Measurements from ENCODE around the gene HTR2B. TPM values are rescaled to one million over a fixed set of nuclear protein-coding genes. Genes with fewer than 3 reads are reported as not detected.
A peak's percentile ranks its signal among the peaks of the same experiment; 100 is the strongest.
"Not testable (repeated sequence)": the region's sequence is repeated elsewhere in the genome, so short reads cannot be mapped to it uniquely, and the experiment has no call there.

HTR2B gene
- total RNA-seq, 8 experiments from 2014 or later: 0.27 to 3.4 (median 0.42) TPM

DNA sequence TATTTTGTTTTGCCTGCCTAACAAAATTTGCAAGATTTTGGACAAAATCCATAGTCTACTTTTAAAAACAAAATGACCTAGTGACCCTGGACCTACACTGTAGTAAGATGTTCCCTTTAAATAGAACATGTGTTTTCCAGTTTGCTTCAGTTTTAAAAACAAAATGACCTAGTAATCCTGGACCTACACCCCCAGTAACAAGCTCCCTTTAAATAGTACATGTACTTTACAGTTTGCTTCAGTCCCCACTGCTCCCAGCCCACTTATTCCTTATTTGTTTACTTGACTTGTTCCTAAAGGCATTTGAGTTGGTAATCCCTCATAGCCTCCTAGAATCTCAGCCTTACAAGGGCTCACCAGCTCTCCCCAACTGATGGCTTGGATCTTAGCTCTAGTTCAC is 34.5 kb upstream of the HTR2B start:
- no peaks in the 10 kb centered on the region for H3K4me1 ChIP-seq (replicated peaks in 1 of 2)
- ATAC-seq (replicated peaks in 6 of 8): no peak
- no peak overlapping the region for H3K4me3 ChIP-seq
- no peak overlapping the region for H3K27ac ChIP-seq
- in situ Hi-C loops (cut with MboI; ENCODE audit: low pct_unique_long_range_greater_than_20kb in 2 of 9, low sequenced_read_pairs in 9 of 9, unreplicated experiment in 9 of 9): no loop called here

DNA sequence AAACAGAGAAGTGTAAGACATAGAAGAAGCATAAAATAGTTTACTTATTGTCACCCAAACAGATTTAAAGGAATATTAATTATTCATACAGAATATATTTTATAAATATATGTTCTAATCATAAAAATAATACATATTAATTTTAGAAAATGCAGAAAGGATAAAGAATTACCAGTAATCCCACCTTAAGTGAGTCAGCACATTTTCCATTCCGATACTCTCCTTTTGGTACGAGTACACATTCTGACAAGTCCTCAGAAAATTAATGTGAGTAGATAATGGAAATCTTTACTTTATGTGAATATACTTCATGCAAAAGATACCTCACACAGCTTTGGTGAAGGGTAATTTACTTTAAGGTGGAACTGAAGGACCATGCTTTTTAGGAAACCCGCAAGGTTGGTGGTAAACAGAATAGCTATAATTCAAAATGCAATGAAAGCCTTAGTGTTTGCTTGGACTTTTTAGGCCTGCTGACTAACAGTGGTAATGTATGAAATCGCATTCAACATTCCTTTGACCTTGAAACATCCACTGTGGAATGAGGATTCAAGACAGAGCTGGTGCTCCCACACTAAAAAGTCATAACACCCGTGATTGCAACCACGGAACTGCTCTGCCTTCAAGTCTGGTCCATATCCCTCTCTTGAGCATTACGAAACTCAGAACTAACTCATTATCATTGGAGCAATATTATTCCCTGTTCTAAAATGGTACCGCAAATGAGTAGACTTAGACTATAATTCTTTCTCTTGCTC is 28.1 kb upstream of the HTR2B start:
- ATAC-seq (replicated peaks in 6 of 8): no peak
- no peak overlapping the region for H3K4me3 ChIP-seq
- WGBS, 10 experiments: 70 to 100% (median 98%) methylated on average over 3 to 8 of the region's 8 CpGs
- no peak overlapping the region for H3K27ac ChIP-seq
- H3K4me1 ChIP-seq (replicated peaks in 1 of 2): no peaks in the 10 kb centered on the region
- in situ Hi-C loops (cut with MboI; ENCODE audit: low pct_unique_long_range_greater_than_20kb in 2 of 9, low sequenced_read_pairs in 9 of 9, unreplicated experiment in 9 of 9): no loop called here

- H3K4me3 ChIP-seq: no peak overlapping the region
- 25 to 100% (median 77%) methylated on average over 1 to 2 of the region's 2 CpGs; no CpG with 5 or more reads in 4 of the 10 experiments for WGBS, 10 experiments
- ATAC-seq (replicated peaks in 6 of 8): peak in 1 of 8 experiments; percentile 52
- no peak overlapping the region for H3K27ac ChIP-seq
- in situ Hi-C loops (cut with MboI; ENCODE audit: low pct_unique_long_range_greater_than_20kb in 2 of 9, low sequenced_read_pairs in 9 of 9, unreplicated experiment in 9 of 9): no loop called here
- no peaks in the 10 kb centered on the region for H3K4me1 ChIP-seq (replicated peaks in 1 of 2)
Observed at GRCh38 chr2:231146665-231147064, 21.8 kb upstream of the HTR2B start.

DNA sequence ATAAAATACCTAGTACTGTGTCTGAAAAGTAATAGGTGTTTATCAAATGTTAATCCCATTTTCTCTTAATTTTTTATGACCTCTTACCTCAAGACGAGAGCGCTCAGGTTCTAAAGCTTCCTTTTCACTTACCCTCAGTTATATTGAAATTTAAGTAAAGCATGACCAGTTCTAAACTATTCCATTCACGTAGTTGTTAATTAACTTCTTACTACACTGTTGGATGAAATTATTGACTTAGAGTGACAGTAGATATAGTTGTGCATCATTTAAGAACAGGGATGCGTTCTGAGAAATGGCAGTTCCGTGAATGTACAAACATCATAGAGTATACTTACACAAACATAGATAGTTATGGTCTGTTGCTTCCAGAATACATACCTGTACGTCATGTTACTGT is 20.1 kb upstream of the HTR2B start:
- in situ Hi-C loops (cut with MboI; ENCODE audit: low pct_unique_long_range_greater_than_20kb in 2 of 9, low sequenced_read_pairs in 9 of 9, unreplicated experiment in 9 of 9): no loop called here
- Histone ChIP-seq H3K4me1 (replicated peaks in 1 of 2) (no peaks in the 10 kb centered on the region), H3K27ac (no peak overlapping the region), H3K4me3 (no peak overlapping the region)
- ATAC-seq (replicated peaks in 6 of 8): no peak
- 93 to 100% (median 97%) methylated on average over 2 to 6 of the region's 6 CpGs for WGBS, 10 experiments

GRCh38 chr2:231140808-231141207 is 16.0 kb upstream of the HTR2B start:
- H3K4me1 ChIP-seq (replicated peaks in 1 of 2); H3K4me3 ChIP-seq; H3K27ac ChIP-seq; ATAC-seq (replicated peaks in 6 of 8); in situ Hi-C loops (cut with MboI; ENCODE audit: low pct_unique_long_range_greater_than_20kb in 2 of 9, low sequenced_read_pairs in 9 of 9, unreplicated experiment in 9 of 9): not testable (repeated sequence)
- WGBS, 10 experiments: 98 to 100% (median 100%) methylated on average over 1 to 6 of the region's 8 CpGs; no CpG with 5 or more reads in 2 of the 10 experiments

- peak in 3 of 8 experiments; percentile 39 to 70 (median 69) for ATAC-seq (replicated peaks in 6 of 8)
- H3K4me3 ChIP-seq: no peak overlapping the region
- no peak overlapping the region for H3K27ac ChIP-seq
- no peaks in the 10 kb centered on the region for H3K4me1 ChIP-seq (replicated peaks in 1 of 2)
- in situ Hi-C loops (cut with MboI; ENCODE audit: low pct_unique_long_range_greater_than_20kb in 2 of 9, low sequenced_read_pairs in 9 of 9, unreplicated experiment in 9 of 9): no loop called here
Observed at GRCh38 chr2:231139796-231140195, 15.0 kb upstream of the HTR2B start.

DNA sequence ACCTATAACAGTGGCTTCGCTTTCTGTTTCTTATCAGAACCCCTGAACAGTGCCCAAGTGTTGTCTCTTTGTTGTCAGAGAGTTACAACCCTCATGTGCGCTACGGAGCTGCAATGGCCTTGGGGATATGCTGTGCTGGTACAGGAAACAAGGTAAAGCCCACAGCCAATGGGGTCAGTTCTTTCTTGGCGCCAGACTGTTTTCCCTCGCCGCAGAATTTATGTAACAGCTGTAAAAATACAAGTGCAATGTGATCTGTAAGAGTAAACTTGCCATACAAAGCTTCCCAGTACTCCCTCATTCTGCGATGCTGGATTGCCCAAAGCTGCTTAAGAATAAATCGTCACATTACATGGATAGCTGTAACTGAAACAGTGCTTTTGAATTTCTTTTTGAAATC is 13.9 kb upstream of the HTR2B start:
- no peak overlapping the region for H3K27ac ChIP-seq
- no peaks in the 10 kb centered on the region for H3K4me1 ChIP-seq (replicated peaks in 1 of 2)
- no peak overlapping the region for H3K4me3 ChIP-seq
- 82 to 98% (median 95%) methylated on average over 1 to 8 of the region's 8 CpGs; no CpG with 5 or more reads in 1 of the 10 experiments for WGBS, 10 experiments
- in situ Hi-C loops (cut with MboI; ENCODE audit: low pct_unique_long_range_greater_than_20kb in 2 of 9, low sequenced_read_pairs in 9 of 9, unreplicated experiment in 9 of 9): no loop called here
- no peak for ATAC-seq (replicated peaks in 6 of 8)

DNA sequence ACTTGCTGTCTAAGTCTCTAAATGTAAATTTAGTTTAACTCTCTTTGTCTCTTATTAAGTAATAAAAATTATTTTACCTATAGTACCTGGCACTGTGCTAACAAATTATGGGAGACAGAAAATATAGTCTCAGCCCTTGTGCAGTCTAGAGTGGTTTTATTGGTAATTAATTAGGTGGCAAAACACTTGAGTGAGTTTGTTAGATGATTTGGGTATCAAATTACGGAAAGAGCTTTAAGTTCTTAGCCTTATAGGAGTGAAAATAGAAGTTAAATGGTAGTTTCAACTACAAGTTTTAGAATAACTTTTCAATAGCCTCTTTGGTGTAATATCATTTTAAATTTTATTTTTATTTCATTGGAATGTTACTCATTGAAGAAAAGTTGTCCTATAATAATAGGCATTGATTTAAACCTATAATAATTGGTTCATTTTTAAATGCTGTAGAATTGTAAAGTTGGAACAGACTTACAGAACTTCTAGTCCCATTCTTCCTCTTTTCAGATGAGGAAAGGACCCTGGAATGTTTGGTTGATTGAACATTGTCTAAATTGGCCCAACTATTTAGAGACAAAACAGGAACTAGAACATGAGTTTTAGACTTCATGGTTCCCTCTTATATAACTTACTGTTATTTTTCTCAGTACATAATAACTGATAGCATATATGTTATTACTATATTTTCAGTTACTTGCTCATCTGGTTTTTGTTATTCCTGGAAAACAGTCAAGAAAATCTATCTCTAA is 10.2 kb upstream of the HTR2B start:
- H3K4me1 ChIP-seq (replicated peaks in 1 of 2): no peaks in the 10 kb centered on the region
- no peak for ATAC-seq (replicated peaks in 6 of 8)
- in situ Hi-C loops (cut with MboI; ENCODE audit: low pct_unique_long_range_greater_than_20kb in 2 of 9, low sequenced_read_pairs in 9 of 9, unreplicated experiment in 9 of 9): no loop called here
- 83 to 100% (median 100%) methylated on average over 1 of the region's 1 CpG; no CpG with 5 or more reads in 3 of the 10 experiments for WGBS, 10 experiments
- H3K4me3 ChIP-seq: no peak overlapping the region
- H3K27ac ChIP-seq: no peak overlapping the region

GRCh38 chr2:231133365-231134099 is 8.7 kb upstream of the HTR2B start:
- Histone ChIP-seq H3K4me3 (no peak overlapping the region), H3K4me1 (replicated peaks in 1 of 2) (no peaks in the 10 kb centered on the region), H3K27ac (no peak overlapping the region)
- in situ Hi-C loops (cut with MboI; ENCODE audit: low pct_unique_long_range_greater_than_20kb in 2 of 9, low sequenced_read_pairs in 9 of 9, unreplicated experiment in 9 of 9): no loop called here
- WGBS, 10 experiments: 78 to 100% (median 100%) methylated on average over 1 of the region's 1 CpG; no CpG with 5 or more reads in 1 of the 10 experiments
- ATAC-seq (replicated peaks in 6 of 8): peak in 1 of 8 experiments; percentile 59

- in situ Hi-C loops (cut with MboI; ENCODE audit: low pct_unique_long_range_greater_than_20kb in 2 of 9, low sequenced_read_pairs in 9 of 9, unreplicated experiment in 9 of 9): no loop called here
- 70 to 100% (median 95%) methylated on average over 1 of the region's 1 CpG; no CpG with 5 or more reads in 3 of the 10 experiments for WGBS, 10 experiments
- ATAC-seq (replicated peaks in 6 of 8): no peak
Observed at GRCh38 chr2:231132129-231132528, 7.3 kb upstream of the HTR2B start.

DNA sequence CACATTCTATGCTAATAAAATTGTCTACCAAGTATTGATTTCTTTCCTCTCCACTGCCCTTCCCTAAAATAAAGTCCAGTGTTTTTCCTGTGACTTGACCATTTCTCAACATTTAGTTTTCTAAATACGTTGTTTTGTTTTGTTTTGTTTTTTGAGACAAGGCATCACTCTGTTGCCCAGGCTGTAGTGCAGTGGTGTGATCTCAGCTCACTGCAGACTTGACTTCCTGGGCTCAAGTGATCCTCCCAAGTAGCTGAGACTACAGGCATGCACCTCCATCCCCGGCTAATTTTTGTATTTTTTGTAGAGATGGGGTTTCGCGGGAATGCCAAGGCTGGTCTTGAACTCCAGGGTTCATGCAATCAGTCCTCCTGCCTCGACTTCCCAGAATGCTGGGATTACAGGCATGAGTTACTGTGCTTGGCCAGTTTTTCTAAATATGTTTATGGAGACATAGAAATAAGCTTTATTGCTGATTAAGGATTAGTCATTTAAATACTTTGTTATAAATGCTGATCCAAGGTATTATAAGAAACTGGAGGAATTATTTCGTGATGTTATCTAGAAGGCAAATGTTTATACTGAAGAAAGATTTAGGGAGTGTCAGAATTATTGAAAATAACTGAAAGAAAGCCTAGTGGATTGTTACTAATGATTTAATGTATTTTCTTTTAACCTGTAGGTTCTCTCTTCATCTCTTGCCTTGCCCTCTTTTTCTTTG is 5.7 kb upstream of the HTR2B start:
- WGBS, 10 experiments: 80 to 100% (median 94%) methylated on average over 1 to 6 of the region's 6 CpGs

More at GRCh38 chr2:231132129-231132528, 7.3 kb upstream of the HTR2B start:
- H3K4me3 ChIP-seq: no peak overlapping the region
- no peaks in the 10 kb centered on the region for H3K4me1 ChIP-seq (replicated peaks in 1 of 2)
- H3K27ac ChIP-seq: no peak overlapping the region

DNA sequence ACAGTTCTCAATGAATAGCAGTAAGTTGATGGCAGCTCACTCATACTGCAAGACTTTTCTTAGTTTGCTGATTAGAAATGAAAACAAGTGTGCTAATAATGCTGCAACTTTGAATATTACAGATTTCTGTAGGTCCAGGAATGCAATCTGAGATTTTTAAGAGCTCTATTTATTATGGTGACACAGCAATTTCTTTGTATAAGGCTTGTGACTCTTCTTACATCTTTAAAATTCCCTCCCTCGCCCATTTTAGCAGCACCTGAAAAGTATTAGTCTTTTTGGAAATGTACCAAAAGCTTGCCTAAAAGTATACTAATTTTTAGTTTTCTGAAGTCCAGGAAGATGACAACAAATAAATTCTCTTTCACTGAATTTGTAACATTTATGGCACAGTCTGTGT is 4.4 kb upstream of the HTR2B start:
- WGBS, 10 experiments: 33 to 100% (median 90%) methylated on average over 1 of the region's 1 CpG; no CpG with 5 or more reads in 3 of the 10 experiments
- in situ Hi-C loops (cut with MboI; ENCODE audit: low pct_unique_long_range_greater_than_20kb in 2 of 9, low sequenced_read_pairs in 9 of 9, unreplicated experiment in 9 of 9): no loop called here
- H3K27ac ChIP-seq: no peak overlapping the region

More for the DNA sequence above, 5.7 kb upstream of the HTR2B start:
- H3K4me3 ChIP-seq: no peak overlapping the region
- ATAC-seq (replicated peaks in 6 of 8): no peak
- in situ Hi-C loops (cut with MboI; ENCODE audit: low pct_unique_long_range_greater_than_20kb in 2 of 9, low sequenced_read_pairs in 9 of 9, unreplicated experiment in 9 of 9): no loop called here
- no peaks in the 10 kb centered on the region for H3K4me1 ChIP-seq (replicated peaks in 1 of 2)
- H3K27ac ChIP-seq: no peak overlapping the region

DNA sequence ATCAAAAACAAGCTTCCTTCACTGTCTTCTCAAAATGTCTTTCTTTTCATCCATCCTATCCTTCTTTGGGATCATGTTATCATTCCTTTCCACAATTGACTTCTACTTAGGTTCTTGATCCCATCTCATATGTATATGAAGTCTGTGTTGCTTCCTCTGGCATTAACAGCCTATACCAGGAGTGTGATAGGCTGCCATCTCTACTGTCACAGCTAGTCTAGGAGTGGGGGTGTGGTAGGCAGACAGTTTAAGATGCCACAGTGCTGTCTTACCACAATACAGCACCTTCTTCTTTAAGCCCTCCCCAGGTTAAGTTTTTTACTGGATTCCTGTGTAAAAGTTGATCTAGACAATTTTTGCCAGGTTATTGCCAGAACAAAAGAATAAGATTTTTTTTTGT is 3.7 kb upstream of the HTR2B start:
- H3K27ac ChIP-seq: no peak overlapping the region
- peaks cover 6 to 8% of the 10 kb centered on the region in 2 donors for H3K4me1 ChIP-seq (replicated peaks in 1 of 2)
- in situ Hi-C loops (cut with MboI; ENCODE audit: low pct_unique_long_range_greater_than_20kb in 2 of 9, low sequenced_read_pairs in 9 of 9, unreplicated experiment in 9 of 9): no loop called here
- ATAC-seq (replicated peaks in 6 of 8): peak in 1 of 8 experiments; percentile 18
- H3K4me3 ChIP-seq: no peak overlapping the region

More for the DNA sequence above, 4.4 kb upstream of the HTR2B start:
- ATAC-seq (replicated peaks in 6 of 8): no peak
- H3K4me3 ChIP-seq: no peak overlapping the region
- peaks cover 3 to 5% of the 10 kb centered on the region in 2 donors for H3K4me1 ChIP-seq (replicated peaks in 1 of 2)

Measured in motor neuron (in vitro differentiated cells).